ENCODE results near the gene ADCY7.

Gene ADCY7

DNA sequence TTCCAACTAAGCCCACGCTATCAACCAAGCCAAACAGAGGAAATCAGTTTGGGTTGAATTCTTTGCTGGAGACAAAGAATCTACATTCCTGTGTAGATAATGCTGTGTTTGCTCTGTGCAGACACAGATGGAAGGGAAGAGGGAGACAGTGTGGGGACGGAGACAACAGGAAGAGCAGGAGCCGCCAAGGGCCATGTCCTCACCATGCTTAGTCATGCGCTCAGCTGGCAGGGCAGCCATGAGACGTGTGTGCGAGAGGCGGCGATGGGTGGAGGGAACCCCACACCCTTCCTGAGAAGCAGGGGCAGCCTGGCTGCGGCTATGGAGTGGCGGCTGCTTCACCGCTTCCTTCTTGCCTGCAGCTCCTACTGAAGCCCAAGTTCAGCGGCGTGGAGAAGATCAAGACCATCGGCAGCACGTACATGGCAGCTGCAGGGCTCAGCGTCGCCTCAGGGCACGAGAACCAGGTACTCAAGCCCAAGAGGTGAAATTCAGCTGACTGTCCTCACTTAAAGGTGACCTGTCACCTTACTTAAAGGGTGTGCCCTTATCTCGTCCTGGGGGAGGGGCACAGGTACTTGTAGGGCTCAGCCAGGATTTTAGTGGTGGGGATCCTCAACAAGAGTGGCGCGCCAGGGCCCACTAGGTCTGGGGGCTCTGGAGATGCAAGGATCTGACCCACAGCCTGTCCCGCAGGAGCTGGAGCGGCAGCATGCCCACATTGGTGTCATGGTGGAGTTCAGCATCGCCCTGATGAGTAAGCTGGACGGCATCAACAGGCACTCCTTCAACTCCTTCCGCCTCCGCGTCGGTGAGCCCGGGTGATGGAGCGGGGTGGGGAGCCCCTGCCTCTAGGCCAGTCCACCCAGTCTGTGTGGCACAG is 47.5 kb downstream of the ADCY7 start:
- no peak for DNase-seq (ENCODE audit: low spot score)

DNA sequence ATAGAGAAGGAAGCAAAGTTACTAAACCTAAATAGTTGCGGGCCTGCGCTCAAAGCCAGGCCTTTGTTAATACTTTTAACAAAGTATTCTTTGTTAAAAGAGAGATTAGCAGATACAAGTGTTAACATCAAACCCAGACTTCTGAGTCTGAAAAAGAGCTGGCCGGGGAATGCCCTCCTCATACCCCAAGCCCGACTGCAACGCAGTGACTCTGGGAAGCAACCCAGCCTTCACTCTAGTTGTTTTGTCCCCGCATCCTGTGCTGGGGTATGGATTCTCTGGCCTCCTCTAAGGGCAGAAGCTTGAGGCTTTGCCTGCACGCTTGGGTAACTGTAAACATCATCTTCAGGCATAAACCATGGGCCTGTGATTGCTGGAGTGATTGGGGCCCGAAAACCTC is 48.3 kb downstream of the ADCY7 start:
- DNase-seq (ENCODE audit: low spot score), result no peak

DNA sequence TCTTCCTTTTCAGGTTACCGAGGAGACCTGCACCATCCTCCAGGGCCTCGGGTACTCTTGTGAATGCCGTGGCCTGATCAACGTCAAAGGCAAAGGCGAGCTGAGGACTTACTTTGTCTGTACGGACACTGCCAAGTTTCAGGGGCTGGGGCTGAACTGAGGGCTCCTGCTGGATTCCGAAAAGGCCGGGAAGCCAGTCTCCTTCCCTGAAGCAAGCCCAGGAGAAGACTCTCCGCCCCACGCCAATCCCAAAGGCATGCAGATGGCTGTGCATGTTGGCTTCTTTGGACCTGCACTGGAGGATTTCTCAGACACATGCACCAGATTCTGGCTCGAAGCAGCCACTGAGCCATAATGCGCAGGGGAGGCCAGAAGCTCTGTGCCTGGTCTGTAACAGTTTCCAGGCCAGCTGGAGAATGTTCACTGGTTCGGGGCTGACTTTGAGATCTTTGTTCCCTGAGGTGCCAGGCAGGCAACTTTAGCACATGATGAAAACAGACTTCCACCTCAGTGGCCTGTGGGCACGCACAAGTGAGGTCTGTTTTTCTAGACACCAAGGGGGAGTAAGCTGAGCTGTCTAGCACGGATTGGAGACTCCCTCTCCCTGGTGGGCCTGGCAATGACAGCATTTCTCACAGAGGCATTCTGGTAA is 49.1 kb downstream of the ADCY7 start:
- no peak for DNase-seq (ENCODE audit: low spot score)

DNA sequence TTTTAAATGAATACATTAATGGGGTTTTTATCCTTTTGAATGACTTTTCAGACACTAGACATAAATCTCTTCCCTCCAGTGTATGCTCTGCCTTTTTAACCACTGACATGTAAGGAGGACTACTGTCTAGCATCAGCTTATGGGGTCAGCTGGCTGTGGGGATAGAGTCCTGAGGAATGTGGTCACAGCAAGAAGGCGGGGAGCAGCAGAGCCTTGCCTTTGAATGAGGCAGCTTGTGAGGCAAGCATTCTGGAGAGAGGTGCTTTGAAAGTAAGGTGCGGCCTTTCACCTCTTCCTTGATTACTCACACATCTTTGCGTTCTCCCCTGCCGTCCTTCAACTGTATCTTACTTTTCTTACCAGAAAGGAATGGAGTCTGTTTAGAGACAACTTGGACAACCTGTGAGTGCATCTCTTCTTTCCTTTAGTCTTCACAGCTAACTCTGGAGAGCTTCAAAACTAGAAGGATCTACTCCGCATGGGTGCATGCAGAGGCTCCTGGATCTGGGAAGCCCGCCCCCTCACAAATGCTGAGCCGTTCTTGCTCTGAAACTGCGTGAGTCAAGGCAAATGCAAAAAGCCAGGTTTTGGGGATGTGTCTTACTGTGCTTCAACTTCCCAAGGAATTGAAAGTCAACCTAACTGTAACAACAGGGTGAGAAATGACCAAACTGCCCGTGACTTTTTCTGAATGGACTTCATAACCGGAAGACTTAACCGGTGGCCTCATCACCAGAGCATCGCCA is 49.9 kb downstream of the ADCY7 start:
- no peak for DNase-seq (ENCODE audit: low spot score)

DNA sequence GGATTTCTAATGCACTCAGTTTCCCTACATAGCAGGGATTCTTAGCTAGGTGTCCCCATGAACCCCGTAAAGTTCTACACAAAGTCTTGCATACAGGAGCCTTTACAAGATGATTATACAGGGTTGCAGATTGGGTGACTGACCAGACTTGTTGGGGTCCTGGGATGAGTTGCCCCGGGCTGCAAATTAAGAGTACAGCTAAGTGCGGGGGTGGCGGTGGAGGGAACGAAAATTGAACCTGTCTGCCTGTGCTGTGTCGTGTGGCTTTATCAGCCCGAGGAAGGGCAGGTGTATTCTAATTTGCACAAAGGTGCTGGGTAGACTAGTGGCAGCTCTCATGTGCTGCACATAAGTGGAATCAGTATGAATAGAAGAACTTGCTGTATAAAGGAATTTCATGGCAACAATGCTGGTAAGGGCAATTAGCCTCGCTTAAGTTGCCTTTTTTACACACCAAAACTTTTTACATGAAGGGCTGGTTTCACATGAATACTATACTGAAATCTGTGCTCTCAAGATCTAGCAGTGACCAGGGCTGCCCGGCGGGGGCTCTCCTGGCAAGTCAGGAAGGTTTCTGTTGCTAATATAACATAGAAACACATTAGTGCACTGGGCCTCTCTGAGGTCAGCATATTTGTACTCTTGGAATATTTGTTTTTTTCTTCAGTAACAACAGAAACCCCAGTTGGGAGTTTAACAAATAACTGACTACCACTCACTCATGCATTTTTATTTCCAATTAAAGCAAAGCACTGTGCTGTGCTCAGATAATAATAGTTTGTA is 50.7 kb downstream of the ADCY7 start:
- no peak for DNase-seq (ENCODE audit: low spot score)

DNA sequence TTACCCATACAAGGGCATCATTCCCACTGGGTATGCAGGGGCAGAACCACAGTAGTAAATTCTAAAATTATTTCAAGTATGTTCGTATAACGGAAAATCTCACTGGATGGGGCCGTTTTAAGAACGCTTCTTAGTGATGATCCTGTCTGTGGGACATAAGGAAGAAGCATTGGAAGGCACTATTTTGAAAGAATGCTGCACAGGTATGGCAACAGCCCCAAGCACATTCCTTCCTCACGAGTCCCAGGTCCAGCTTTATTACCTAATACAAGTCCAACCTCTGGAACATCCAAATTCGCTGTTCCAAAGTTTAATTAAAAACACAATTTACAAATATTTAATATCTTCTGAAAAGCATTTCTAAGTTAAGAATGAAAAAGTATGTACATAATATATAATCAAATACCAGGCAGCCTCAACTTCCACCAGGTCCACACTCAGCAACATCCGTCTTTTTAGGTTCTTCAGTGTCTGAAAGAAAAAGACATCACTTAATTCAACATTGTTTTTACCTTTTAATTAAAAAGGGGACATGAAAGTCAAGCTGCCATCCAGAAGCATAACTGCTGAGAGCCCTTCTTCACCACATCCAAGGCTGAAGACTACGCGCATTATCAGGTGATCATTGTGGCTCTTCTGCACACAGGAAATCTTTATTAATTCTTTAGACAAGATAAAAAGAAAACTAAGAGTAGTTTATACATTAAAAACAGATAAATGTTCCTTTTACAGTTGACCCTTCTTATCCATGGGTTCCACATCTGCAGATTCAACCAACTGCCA is 52.6 kb downstream of the ADCY7 start:
- no peak for DNase-seq (ENCODE audit: low spot score)

- no peak for DNase-seq (ENCODE audit: low spot score)
Measured at GRCh38 chr16:50320310-50320709, 54.0 kb downstream of the ADCY7 start.

DNA sequence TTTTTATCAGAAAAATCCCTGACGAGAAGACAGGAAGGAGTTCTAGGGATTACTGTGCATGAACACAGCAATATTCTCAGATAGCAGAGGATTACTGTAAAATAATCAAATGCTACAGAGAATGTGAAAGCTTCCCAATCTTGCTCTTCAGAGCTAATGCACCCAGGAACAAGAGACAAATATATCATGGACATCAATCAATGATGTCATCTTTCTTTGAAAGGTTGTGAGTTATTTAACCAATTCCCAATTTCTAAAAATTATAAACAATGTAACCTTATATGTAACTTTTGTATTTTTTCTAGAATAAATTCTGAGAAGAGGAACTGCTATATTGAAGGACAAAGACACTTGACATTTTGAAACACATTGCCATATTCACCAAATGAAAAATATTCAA is 56.0 kb downstream of the ADCY7 start:
- DNase-seq (ENCODE audit: low spot score), result no peak

DNA sequence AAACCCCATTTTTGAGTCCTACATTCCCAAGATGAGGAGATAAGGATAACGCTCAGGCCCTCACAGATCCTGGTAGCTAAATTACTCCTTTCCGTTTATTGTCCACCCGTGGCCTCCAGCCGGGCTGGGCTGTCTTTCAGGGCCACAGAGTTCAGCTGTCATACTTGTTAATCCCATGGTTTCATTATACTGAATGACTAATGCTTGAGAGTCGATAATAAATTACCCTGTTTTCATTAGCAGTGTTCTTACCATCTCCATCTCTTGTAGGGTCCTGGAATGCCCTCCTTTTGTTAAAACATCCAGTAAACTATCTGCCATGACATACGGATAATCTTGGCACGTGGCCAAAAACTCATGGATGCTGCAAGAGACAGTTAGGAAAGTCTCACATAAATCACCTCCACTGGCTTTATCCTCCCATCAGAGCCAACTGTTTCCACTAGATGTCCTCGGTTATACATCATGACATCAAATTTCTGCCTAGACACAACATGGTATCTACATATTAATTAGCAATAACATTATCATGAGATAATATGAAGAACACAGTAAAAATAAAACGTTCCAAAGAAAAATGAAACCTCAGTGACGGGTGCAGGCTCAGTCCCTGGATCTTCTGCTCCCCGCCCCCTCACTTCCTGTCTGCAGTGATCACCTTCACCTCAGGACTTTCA is 57.1 kb downstream of the ADCY7 start:
- DNase-seq (ENCODE audit: low spot score), result peak; percentile 44

- DNase-seq (ENCODE audit: low spot score), result no peak
Measured at GRCh38 chr16:50324345-50324744, 58.0 kb downstream of the ADCY7 start.

DNA sequence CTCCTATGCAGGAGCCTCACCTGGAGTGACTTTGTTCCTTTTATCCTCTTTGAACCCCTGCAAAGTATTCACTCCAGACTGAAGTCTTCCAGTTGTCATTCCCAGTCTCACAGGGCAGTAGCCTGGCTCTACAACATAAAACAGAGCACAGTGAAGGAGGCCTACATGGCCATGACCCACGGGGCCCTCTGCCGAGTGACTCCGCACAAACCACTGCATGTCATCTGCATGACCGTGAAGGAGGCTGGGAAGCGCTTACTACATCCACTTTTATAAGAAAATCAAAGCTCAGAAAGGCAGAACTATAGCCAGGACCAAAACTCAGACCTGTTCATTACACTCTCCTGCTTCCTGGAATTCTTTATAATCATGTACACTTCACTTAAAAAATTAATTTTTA is 59.9 kb downstream of the ADCY7 start:
- no peak for DNase-seq (ENCODE audit: low spot score)

- DNase-seq (ENCODE audit: low spot score), result peak; percentile 83
Measured at GRCh38 chr16:50326835-50327465, 60.6 kb downstream of the ADCY7 start.

- DNase-seq (ENCODE audit: low spot score), result no peak
Measured at GRCh38 chr16:50329446-50330189, 63.3 kb downstream of the ADCY7 start.

DNA sequence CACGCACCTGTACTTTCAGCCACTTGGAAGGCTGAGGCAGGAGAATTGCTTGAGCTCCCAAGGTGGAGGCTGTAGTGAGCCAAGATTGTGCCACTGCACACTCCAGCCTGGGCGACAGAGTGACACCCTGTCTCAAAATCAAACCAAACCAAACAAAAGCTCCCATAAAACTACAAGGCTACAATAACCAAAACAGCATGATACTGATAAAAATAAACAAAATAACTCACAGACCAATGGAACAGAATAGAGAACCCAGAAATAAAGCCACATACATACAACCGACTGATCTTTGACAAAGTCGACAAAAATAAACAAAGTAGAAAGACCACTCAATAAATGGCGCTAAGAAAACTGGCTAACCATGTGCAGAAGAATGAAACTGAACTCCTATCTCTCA is 65.2 kb downstream of the ADCY7 start:
- no peak for DNase-seq (ENCODE audit: low spot score)

- no peak for DNase-seq (ENCODE audit: low spot score)
Measured at GRCh38 chr16:50332599-50332998, 66.2 kb downstream of the ADCY7 start.

- no peak for DNase-seq (ENCODE audit: low spot score)
Measured at GRCh38 chr16:50334106-50334975, 68.0 kb downstream of the ADCY7 start.

GRCh38 chr16:50335196-50335958 is 69.0 kb downstream of the ADCY7 start:
- no peak for DNase-seq (ENCODE audit: low spot score)

- no peak for DNase-seq (ENCODE audit: low spot score)
Measured at GRCh38 chr16:50336884-50337283, 70.5 kb downstream of the ADCY7 start.

Measured in NAMALWA (cell line).